ENCODE data around the gene LNPEP.
"Not testable (repeated sequence)": the region's sequence is repeated elsewhere in the genome, so short reads cannot be mapped to it uniquely, and the experiment has no call there.

LNPEP gene

GRCh38 chr5:96930058-96930457 lies 5.8 kb upstream of the LNPEP start:
- no peak for DNase-seq (ENCODE audit: low read depth)

GRCh38 chr5:96930589-96930988 lies 5.3 kb upstream of the LNPEP start:
- DNase-seq (ENCODE audit: low read depth) = no peak

- not testable (repeated sequence) for DNase-seq (ENCODE audit: low read depth)
Observed at GRCh38 chr5:96931037-96931436, 4.8 kb upstream of the LNPEP start.

- no peak for DNase-seq (ENCODE audit: low read depth)
Observed at GRCh38 chr5:96931605-96932004, 4.3 kb upstream of the LNPEP start.

GRCh38 chr5:96932026-96932425 lies 3.9 kb upstream of the LNPEP start:
- DNase-seq (ENCODE audit: low read depth) = no peak

GRCh38 chr5:96933764-96934707 lies 1.8 kb upstream of the LNPEP start:
- no peak for DNase-seq (ENCODE audit: low read depth)

- peak; percentile 91 for DNase-seq (ENCODE audit: low read depth)
Observed at GRCh38 chr5:96934708-96935558, 947 bp upstream of the LNPEP start.

- no peak for DNase-seq (ENCODE audit: low read depth)
Observed at GRCh38 chr5:96936431-96937320, 796 bp downstream of the LNPEP start.

GRCh38 chr5:96940586-96940985 lies 4.7 kb downstream of the LNPEP start:
- DNase-seq (ENCODE audit: low read depth) = no peak

GRCh38 chr5:96941140-96941539 lies 5.3 kb downstream of the LNPEP start:
- DNase-seq (ENCODE audit: low read depth) = no peak

- DNase-seq (ENCODE audit: low read depth) = no peak
Observed at GRCh38 chr5:96942078-96942477, 6.2 kb downstream of the LNPEP start.

GRCh38 chr5:96942911-96943310 lies 7.0 kb downstream of the LNPEP start:
- DNase-seq (ENCODE audit: low read depth) = no peak

- no peak for DNase-seq (ENCODE audit: low read depth)
Observed at GRCh38 chr5:96943799-96944198, 7.9 kb downstream of the LNPEP start.

- DNase-seq (ENCODE audit: low read depth) = no peak
Observed at GRCh38 chr5:96945144-96945897, 9.4 kb downstream of the LNPEP start.

GRCh38 chr5:96946381-96946780 lies 10.5 kb downstream of the LNPEP start:
- DNase-seq (ENCODE audit: low read depth) = no peak

- DNase-seq (ENCODE audit: low read depth) = no peak
Observed at GRCh38 chr5:96952118-96952750, 16.4 kb downstream of the LNPEP start.

GRCh38 chr5:96952974-96953730 lies 17.3 kb downstream of the LNPEP start:
- DNase-seq (ENCODE audit: low read depth) = no peak

- DNase-seq (ENCODE audit: low read depth) = no peak
Observed at GRCh38 chr5:96957254-96958049, 21.6 kb downstream of the LNPEP start.

GRCh38 chr5:96958977-96959376 lies 23.1 kb downstream of the LNPEP start:
- no peak for DNase-seq (ENCODE audit: low read depth)

All from GM04504 (cell line).